Endothelial cell of umbilical vein (primary cell): ENCODE results near the gene ULBP3. TPM values are rescaled to one million over a fixed set of nuclear protein-coding genes. Genes with fewer than 3 reads are reported as not detected.

ENCODE experiments used
- BruUV-seq: library from RNA; stranded (reverse); fragments of 400-500 nt; replicated peaks from 2 replicates; lab custom pipeline; 2021; lab: Mats Ljungman, UMichigan
- CTCF ChIA-PET: fragments of 300-600, 350-600 bp; sonication (Branson Sonifier 250); formaldehyde crosslinking; loops from one replicate; lab custom pipeline; 2021; ENCODE audit warnings: antibody characterized with exemption, inconsistent platforms; lab: Charles Lee
- POLR2A ChIA-PET: fragments of 300-600, 350-600 bp; sonication (Branson Sonifier 250); formaldehyde crosslinking; loops from one replicate; lab custom pipeline; 2021; ENCODE audit warnings: antibody characterized with exemption, inconsistent platforms; lab: Charles Lee
- DNase-seq: peaks from one replicate; pipeline ENCODE4 v3.0.0-alpha.2; 2011; ENCODE audit warnings: low read depth, low spot score
- FAIRE-seq: peaks from 2 replicates; lab custom pipeline; 2011; peaks lifted over from hg19 to GRCh38; lab: Jason Lieb, UNC
- H2AFZ ChIP-seq: 2 replicates; pipeline ENCODE4 v1.6.0; 2012; ENCODE audit warnings: low read depth, low read length, control low read depth, inconsistent platforms
- H3K27ac ChIP-seq: 2 replicates; pipeline ENCODE4 v1.5.1; 2011; ENCODE audit warnings: low read depth, mild to moderate bottlenecking, control low read depth, low read length, moderate library complexity; ENCODE audit not compliant: insufficient read depth
- H3K27me3 ChIP-seq, 2 experiments: 2 replicates each; pipeline versions ENCODE4 v1.6.0 to v1.6.1; 2011; ENCODE audit warnings: low read length in 2 of 2, mixed read lengths in 1 of 2; ENCODE audit not compliant: control insufficient read depth in 2 of 2, insufficient read depth in 2 of 2
- H3K36me3 ChIP-seq, 2 experiments: 2 replicates in 1 of 2; 3 replicates in 1 of 2; pipeline ENCODE4 v1.5.1; 2011; ENCODE audit warnings: low read length in 2 of 2, mild to moderate bottlenecking in 1 of 2, moderate library complexity in 1 of 2; ENCODE audit not compliant: control insufficient read depth in 2 of 2, insufficient read depth in 2 of 2; ENCODE audit errors: extremely low read depth in 1 of 2
- H3K4me1 ChIP-seq: 3 replicates; pipeline ENCODE4 v1.5.1; 2011; ENCODE audit warnings: mild to moderate bottlenecking, low read length; ENCODE audit not compliant: control insufficient read depth, insufficient read depth; ENCODE audit errors: extremely low read depth
- H3K4me2 ChIP-seq: 2 replicates; pipeline ENCODE4 v1.6.1; 2011; ENCODE audit warnings: low read length, control low read depth, mixed read lengths; ENCODE audit not compliant: insufficient read depth
- H3K4me3 ChIP-seq, 3 experiments: fragments of 200-600 bp in 1 of 3; sonication (generic), shearing (Covaris generic) in 1 of 3; replicated peaks in 1 of 3; 2 replicates each; pipeline ENCODE4 v1.5.1; 2011 to 2016; ENCODE audit warnings: control low read depth in 3 of 3, low read length in 3 of 3, mild to moderate bottlenecking in 2 of 3, inconsistent platforms in 1 of 3, low read depth in 1 of 3, moderate library complexity in 1 of 3; ENCODE audit not compliant: insufficient read depth in 1 of 3
- H3K79me2 ChIP-seq: 2 replicates; pipeline ENCODE4 v1.6.0; 2012; ENCODE audit warnings: low read length, inconsistent platforms; ENCODE audit not compliant: control insufficient read depth, insufficient read depth
- H3K9ac ChIP-seq: replicated peaks from 2 replicates; pipeline ENCODE3; 2011; ENCODE audit warnings: low read length, control low read depth; ENCODE audit not compliant: insufficient read depth; ENCODE audit errors: extremely low read depth
- H3K9me1 ChIP-seq: replicated peaks from 3 replicates; pipeline ENCODE4 v1.6.0; 2011; ENCODE audit warnings: mild to moderate bottlenecking, low read length; ENCODE audit not compliant: control insufficient read depth, insufficient read depth; ENCODE audit errors: extremely low read depth
- H3K9me3 ChIP-seq: replicated peaks from 2 replicates; pipeline ENCODE4 v1.5.1; 2012; ENCODE audit warnings: low read length, inconsistent platforms; ENCODE audit not compliant: control insufficient read depth, insufficient read depth
- H4K20me1 ChIP-seq: replicated peaks from 2 replicates; pipeline ENCODE3; 2011; ENCODE audit warnings: mild to moderate bottlenecking, low read length; ENCODE audit not compliant: control insufficient read depth, insufficient read depth; ENCODE audit errors: extremely low read depth
- CTCF ChIP-seq, 2 donors: IDR thresholded peaks; 1 replicate in 1 of 2; 2 replicates in 1 of 2; pipeline ENCODE4 v1.5.1; 2011; ENCODE audit warnings: low read length in 2 of 2, mild to moderate bottlenecking in 2 of 2, moderate library complexity in 2 of 2, control low read depth in 1 of 2, inconsistent platforms in 1 of 2, low read depth in 1 of 2; ENCODE audit not compliant: insufficient read depth in 1 of 2; ENCODE audit errors: extremely low read depth in 1 of 2
- EZH2 ChIP-seq: IDR thresholded peaks from 2 replicates; pipeline ENCODE4 v1.6.1; 2012; ENCODE audit warnings: borderline replicate concordance, low read depth, mild to moderate bottlenecking, moderate library complexity, low read length, inconsistent platforms; ENCODE audit not compliant: severe bottlenecking
- FOS ChIP-seq: IDR thresholded peaks from 2 replicates; pipeline ENCODE4 v1.6.1; 2011; ENCODE audit warnings: mild to moderate bottlenecking, low read length, moderate library complexity, borderline replicate concordance; ENCODE audit not compliant: insufficient read depth
- GATA2 ChIP-seq: IDR thresholded peaks from 2 replicates; pipeline ENCODE4 v1.7.0; 2011; ENCODE audit warnings: low read depth, mild to moderate bottlenecking, moderate library complexity, mixed read lengths, low read length; ENCODE audit not compliant: insufficient read length, insufficient read depth
- JUN ChIP-seq: IDR thresholded peaks from 2 replicates; pipeline ENCODE4 v1.6.1; 2011; ENCODE audit warnings: borderline replicate concordance, low read depth; ENCODE audit not compliant: insufficient read length, insufficient read depth
- MYC ChIP-seq: IDR thresholded peaks from one replicate; pipeline ENCODE4 v1.6.1; 2011; ENCODE audit warnings: mild to moderate bottlenecking, low read depth, low read length
- POLR2A ChIP-seq: IDR thresholded peaks from 2 replicates; pipeline ENCODE4 v1.6.1; 2012; ENCODE audit warnings: low read depth, mild to moderate bottlenecking, control low read depth, low read length
- POLR2AphosphoS5 ChIP-seq: IDR thresholded peaks from 2 replicates; pipeline ENCODE4 v1.6.1; 2012; ENCODE audit warnings: low read depth, mild to moderate bottlenecking, control low read depth, low read length, moderate library complexity; ENCODE audit not compliant: insufficient read depth
- dilution Hi-C: fragments of 300-500 bp; cut with MboI; formaldehyde crosslinking; loops from one replicate; pipeline ENCODE4 v1.15.0; 2019; ENCODE audit warnings: low sequenced_read_pairs; ENCODE audit not compliant: extremely low pct_ligation_motif_present
- intact Hi-C: fragments of 100-400 bp; cut with micrococcal nuclease; formaldehyde crosslinking; loops from one replicate; pipeline ENCODE4 v1.10.0; 2022
- polyA plus RNA-seq, 4 experiments: library from polyadenylated mRNA; depleted of rRNA in 3 of 4; stranded (reverse) in 3 of 4; unstranded in 1 of 4; fragments of >200 nt; gene quantifications; 2 replicates each; pipeline versions ENCODE4 v1.2.1 to v1.2.3, GENCODE V29; 2011 to 2012; ENCODE audit warnings: missing spikeins in 1 of 4
- total RNA-seq: library from RNA; stranded (reverse); gene quantifications from 2 replicates; pipeline ENCODE4 v1.2.3, GENCODE V29; 2021

ULBP3 gene
- total and polyA plus RNA-seq, 2 donors (not counting 3 experiments of a cell fraction or from before 2014, with no cell fraction given) = 7.1 to 12.8 TPM

- intact Hi-C loops = no loop called here
- Histone ChIP-seq H3K27ac (no peak overlapping the region), H3K9me3 (no peaks in the 10 kb centered on the region), H3K79me2 (no peaks in the 10 kb centered on the region), H3K4me2 (no peak overlapping the region), H3K9me1 (no peaks in the 10 kb centered on the region), H2AFZ (no peak overlapping the region), H4K20me1 (no peaks in the 10 kb centered on the region), H3K4me1 (no peaks in the 10 kb centered on the region), H3K9ac (no peak overlapping the region), H3K27me3 (peaks cover 0 to 5% of the 10 kb centered on the region in 2 experiments), H3K4me3 (no peak overlapping the region), H3K36me3 (no peaks in the 10 kb centered on the region)
- CTCF ChIA-PET = no interaction called here
- POLR2A ChIA-PET = no interaction called here
- no peak for TF ChIP-seq JUN
- TF ChIP-seq MYC = no peak
- TF ChIP-seq FOS = no peak
- no peak for TF ChIP-seq GATA2
- no peak for TF ChIP-seq CTCF (IDR thresholded peaks at IDR 0.05; ENCODE audit: extremely low read depth in 1 of 2, insufficient read depth in 1 of 2, low read depth in 1 of 2, low read length in 2 of 2)
- no peak for TF ChIP-seq POLR2A
- no peak for TF ChIP-seq EZH2
- TF ChIP-seq POLR2AphosphoS5 = no peak
- no TSS peak for BruUV-seq
- FAIRE-seq (no peak), DNase-seq (no peak)
- dilution Hi-C loops = no loop called here
These were observed 31.8 kb upstream of the ULBP3 start for GRCh38 chr6:150100745-150101144.
